Measurements from ENCODE around the gene MMS22L.

MMS22L gene

DNA sequence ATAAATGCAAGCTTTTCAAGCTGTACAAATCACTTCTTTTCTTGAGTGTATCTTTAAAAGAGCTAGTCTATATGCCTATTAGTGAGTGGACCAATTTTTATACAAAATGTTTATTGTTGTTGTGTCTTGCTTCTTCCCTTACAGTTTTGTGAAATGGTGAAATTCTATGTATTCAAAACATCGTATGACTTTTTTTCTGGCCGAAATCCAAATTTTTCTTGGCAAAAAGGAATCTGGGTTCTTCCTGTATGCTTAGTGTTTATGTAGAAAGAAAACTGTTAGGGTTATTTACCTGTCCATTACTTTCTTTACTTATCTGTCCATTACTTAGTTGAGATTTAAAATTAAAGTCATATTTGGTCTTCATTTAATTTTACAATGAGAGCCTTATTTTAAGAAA is 153.9 kb downstream of the MMS22L start:
- in situ Hi-C loops (cut with HindIII; ENCODE audit: low sequenced_read_pairs) = no loop called here
- H3K4me3 ChIP-seq (ENCODE audit: low read depth, low read length) = no peak overlapping the region
- TF ChIP-seq, protein P1, sequence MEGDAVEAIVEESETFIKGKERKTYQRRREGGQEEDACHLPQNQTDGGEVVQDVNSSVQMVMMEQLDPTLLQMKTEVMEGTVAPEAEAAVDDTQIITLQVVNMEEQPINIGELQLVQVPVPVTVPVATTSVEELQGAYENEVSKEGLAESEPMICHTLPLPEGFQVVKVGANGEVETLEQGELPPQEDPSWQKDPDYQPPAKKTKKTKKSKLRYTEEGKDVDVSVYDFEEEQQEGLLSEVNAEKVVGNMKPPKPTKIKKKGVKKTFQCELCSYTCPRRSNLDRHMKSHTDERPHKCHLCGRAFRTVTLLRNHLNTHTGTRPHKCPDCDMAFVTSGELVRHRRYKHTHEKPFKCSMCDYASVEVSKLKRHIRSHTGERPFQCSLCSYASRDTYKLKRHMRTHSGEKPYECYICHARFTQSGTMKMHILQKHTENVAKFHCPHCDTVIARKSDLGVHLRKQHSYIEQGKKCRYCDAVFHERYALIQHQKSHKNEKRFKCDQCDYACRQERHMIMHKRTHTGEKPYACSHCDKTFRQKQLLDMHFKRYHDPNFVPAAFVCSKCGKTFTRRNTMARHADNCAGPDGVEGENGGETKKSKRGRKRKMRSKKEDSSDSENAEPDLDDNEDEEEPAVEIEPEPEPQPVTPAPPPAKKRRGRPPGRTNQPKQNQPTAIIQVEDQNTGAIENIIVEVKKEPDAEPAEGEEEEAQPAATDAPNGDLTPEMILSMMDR (IDR thresholded peaks at IDR 0.05; ENCODE audit: low read depth, low read length, missing control alignments) = no peak
- no peak for DNase-seq (ENCODE audit: low read depth)

DNA sequence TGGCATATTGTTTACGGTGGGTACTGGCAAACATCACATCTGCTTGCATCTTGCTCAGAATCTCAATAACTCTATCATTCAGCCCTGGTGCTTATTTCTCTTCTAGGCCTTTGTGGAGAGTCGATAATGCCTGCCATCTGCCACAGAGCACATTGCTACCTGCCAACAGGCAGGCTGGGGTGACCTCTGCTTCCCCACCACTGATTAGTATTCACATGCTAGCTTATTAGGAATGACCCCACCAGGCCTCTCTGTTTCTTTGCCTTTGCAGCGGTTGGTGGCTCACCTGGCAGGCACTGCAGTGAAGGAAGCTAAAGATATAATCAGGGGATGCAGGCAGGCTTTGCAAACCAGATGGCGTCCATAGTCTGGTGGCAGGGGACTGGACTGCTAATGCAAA is 154.5 kb downstream of the MMS22L start:
- no peak for DNase-seq (ENCODE audit: low read depth)
- in situ Hi-C loops (cut with HindIII; ENCODE audit: low sequenced_read_pairs) = no loop called here
- H3K4me3 ChIP-seq (ENCODE audit: low read depth, low read length) = no peak overlapping the region
- TF ChIP-seq, protein P1 (IDR thresholded peaks at IDR 0.05; ENCODE audit: low read depth, low read length, missing control alignments) = no peak

DNA sequence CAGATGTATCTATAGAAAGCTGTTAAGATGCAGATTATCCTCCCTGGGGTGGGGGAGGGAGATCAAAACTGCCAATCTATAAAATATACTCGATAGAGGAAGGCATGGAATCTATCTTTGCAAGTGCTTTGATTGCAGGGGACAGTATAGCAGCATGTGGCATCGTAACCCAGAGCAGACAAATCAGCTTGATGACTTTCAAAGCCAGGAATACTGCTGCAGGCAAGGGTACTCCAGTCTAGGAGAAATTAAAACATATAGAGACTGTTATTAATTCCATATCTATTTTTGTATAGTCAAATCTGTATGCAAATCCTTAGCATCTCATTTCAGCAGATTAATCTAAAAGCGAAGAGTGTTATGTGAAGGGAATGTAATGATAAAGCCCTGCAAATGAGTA is 159.4 kb downstream of the MMS22L start:
- TF ChIP-seq, protein P1 (IDR thresholded peaks at IDR 0.05; ENCODE audit: low read depth, low read length, missing control alignments) = no peak
- in situ Hi-C loops (cut with HindIII; ENCODE audit: low sequenced_read_pairs) = no loop called here
- no peak for DNase-seq (ENCODE audit: low read depth)
- H3K4me3 ChIP-seq (ENCODE audit: low read depth, low read length) = no peak overlapping the region

DNA sequence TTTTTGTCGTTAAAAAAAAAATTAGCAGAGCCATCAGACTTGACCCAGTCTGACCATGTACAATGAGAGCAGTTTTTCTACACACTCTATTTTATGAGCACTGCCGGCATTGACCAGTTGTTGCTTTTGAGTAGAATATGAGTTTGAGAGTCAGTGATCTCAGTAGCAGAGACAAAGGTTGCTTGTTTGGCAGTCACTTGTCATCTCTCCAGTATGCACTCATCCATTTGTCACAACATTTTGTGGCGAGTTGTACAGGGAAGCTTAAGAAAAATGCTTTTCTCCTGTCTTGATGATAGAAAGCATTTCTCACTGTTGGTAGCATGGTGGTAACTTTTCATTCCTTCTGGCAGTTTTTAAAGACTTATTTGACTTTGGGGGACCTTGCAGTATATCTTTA is 159.9 kb downstream of the MMS22L start:
- no peak for DNase-seq (ENCODE audit: low read depth)
- in situ Hi-C loops (cut with HindIII; ENCODE audit: low sequenced_read_pairs) = no loop called here

DNA sequence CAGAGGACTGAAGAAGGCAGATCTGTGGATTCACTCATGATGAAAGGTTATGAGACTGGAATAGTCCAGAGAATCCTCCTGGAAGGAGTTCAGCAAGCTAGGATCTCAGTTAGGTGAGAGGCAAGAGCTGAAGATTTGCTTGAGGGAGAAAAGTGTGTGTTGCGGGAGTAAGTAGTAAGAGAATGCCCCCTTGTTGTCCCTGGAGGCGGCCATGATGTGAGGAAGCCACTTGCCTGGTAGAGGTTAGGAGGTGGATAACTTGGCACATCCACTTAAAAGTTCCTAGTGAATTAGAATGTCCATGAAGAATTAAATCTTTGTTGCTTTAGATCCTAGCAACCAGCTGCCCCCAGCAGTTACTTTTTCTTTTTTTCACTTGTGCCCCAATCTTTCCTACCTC is 162.5 kb downstream of the MMS22L start:
- no peak overlapping the region for H3K4me3 ChIP-seq (ENCODE audit: low read depth, low read length)
- TF ChIP-seq, protein P1 (IDR thresholded peaks at IDR 0.05; ENCODE audit: low read depth, low read length, missing control alignments) = no peak
- in situ Hi-C loops (cut with HindIII; ENCODE audit: low sequenced_read_pairs) = no loop called here
- no peak for DNase-seq (ENCODE audit: low read depth)

More for the DNA sequence above, 159.9 kb downstream of the MMS22L start:
- no peak overlapping the region for H3K4me3 ChIP-seq (ENCODE audit: low read depth, low read length)
- TF ChIP-seq, protein P1 (IDR thresholded peaks at IDR 0.05; ENCODE audit: low read depth, low read length, missing control alignments) = no peak

DNA sequence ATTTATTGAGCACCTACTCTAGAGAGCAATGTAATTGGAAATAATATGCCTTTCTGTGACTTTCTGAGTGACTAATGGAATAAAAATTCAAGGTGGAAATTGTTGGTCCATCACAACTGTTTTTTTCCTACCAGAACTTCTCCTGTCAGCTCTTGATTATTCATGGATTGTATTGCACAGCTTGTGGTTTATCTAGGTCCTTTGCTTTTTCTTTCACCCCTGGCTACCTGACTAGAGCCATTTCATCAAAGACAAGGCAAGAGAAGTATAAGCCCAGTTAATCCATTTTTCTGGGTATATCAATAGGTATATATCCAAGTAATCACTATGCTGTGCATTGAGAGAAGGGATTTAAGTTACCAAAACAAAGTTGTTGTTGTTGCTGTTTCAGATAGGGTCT is 168.4 kb downstream of the MMS22L start:
- TF ChIP-seq, protein P1 (IDR thresholded peaks at IDR 0.05; ENCODE audit: low read depth, low read length, missing control alignments) = no peak
- DNase-seq (ENCODE audit: low read depth) = no peak
- in situ Hi-C loops (cut with HindIII; ENCODE audit: low sequenced_read_pairs) = no loop called here
- no peak overlapping the region for H3K4me3 ChIP-seq (ENCODE audit: low read depth, low read length)

DNA sequence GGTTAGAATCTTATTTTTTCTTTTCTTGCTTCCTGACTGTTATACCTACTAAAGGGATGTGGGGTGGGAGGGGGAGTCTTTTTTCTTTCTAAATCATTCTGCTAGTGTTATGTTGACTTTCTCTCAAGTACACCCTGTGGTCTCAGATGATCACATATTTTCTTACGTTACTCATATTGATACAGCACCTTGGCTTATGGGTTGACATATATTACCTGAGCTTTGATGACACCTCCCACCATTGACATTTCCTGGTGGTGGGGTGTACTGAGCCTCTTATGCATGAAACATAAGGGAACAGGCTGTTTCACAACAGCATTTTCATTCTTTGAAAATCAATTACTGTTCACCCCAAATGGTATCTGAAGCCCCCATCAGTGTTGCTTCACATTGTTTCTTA is 169.8 kb downstream of the MMS22L start:
- no peak overlapping the region for H3K4me3 ChIP-seq (ENCODE audit: low read depth, low read length)
- DNase-seq (ENCODE audit: low read depth) = no peak
- TF ChIP-seq, protein P1 (IDR thresholded peaks at IDR 0.05; ENCODE audit: low read depth, low read length, missing control alignments) = no peak
- in situ Hi-C loops (cut with HindIII; ENCODE audit: low sequenced_read_pairs) = no loop called here

Data from astrocyte of the cerebellum (primary cell).